ENCODE measurements around the gene ADAMTS4. TPM values are rescaled to one million over a fixed set of nuclear protein-coding genes. Genes with fewer than 3 reads are reported as not detected.
A peak's percentile ranks its signal among the peaks of the same experiment; 100 is the strongest.

ADAMTS4 gene
- total and polyA plus RNA-seq, 8 donors: 0.89 to 20.6 (median 2.3) TPM

DNA sequence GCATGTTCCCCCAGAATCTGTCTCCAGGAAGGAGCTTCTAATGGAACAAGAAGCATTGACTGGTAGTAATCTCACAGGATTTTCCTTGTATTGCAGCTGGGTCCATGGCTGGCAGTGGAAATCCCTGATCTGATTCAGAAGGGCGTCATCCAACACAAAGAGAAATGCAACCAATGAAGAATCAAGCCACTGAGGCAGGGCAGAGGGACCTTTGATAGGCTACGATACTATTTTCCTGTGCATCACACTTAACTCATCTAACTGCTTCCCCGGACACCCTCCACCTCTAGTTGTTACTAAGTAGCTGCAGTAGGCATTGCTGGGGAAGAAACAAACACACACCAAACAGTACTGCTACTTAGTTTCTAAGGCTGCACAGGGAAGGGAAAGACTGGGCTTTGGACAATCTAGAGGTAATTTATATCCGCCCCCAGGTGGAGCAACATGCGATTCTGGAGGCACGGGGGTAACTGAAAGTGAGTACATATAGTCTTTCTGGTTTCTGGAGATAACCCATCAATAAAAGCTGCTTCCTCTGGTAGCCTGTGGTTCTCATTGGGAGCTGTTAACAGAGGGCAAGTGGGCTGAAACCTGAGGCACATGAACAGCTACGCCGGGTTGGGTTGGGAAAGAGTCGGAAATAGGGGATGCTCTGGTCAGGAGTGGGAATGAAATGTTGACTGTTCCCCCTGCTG lies 40.4 kb downstream of the ADAMTS4 start:
- TF ChIP-seq POLR2AphosphoS5 (IDR thresholded peaks at IDR 0.05): no peak
- TF ChIP-seq CTCF (IDR thresholded peaks at IDR 0.05): no peak
- no peak for TF ChIP-seq EP300 (IDR thresholded peaks at IDR 0.05)
- no peak for TF ChIP-seq POLR2A (IDR thresholded peaks at IDR 0.05)
- Histone ChIP-seq H3K4me1 (peaks cover 37 to 62% (median 53%) of the 10 kb centered on the region in 4 donors), H3K27me3 (no peaks in the 10 kb centered on the region), H3K4me3 (peak overlapping the region; percentile 69 to 99 (median 93)), H3K27ac (peak overlapping the region; percentile 87 to 93 (median 90)), H3K9me3 (no peaks in the 10 kb centered on the region), H3K36me3 (peaks cover 9 to 51% (median 44%) of the 10 kb centered on the region in 4 donors)
- 55 to 68% (median 60%) methylated on average over 9 of the region's 9 CpGs for WGBS, 5 donors
- intact Hi-C loops (cut with DNase I; ENCODE audit: low total_unique reads): no loop called here
- DNase-seq: no peak

GRCh38 chr1:161157867-161158266 lies 41.0 kb downstream of the ADAMTS4 start:
- DNase-seq: no peak
- Histone ChIP-seq H3K27ac (no peak overlapping the region), H3K36me3 (peaks cover 9 to 45% (median 38%) of the 10 kb centered on the region in 4 donors), H3K4me3 (no peak overlapping the region), H3K27me3 (no peaks in the 10 kb centered on the region), H3K9me3 (no peaks in the 10 kb centered on the region), H3K4me1 (peaks cover 37 to 65% (median 54%) of the 10 kb centered on the region in 4 donors)
- no peak for TF ChIP-seq POLR2A (IDR thresholded peaks at IDR 0.05)
- no peak for TF ChIP-seq CTCF (IDR thresholded peaks at IDR 0.05)
- no peak for TF ChIP-seq EP300 (IDR thresholded peaks at IDR 0.05)
- TF ChIP-seq POLR2AphosphoS5 (IDR thresholded peaks at IDR 0.05): no peak
- WGBS, 5 donors: 84 to 100% (median 95%) methylated on average over 1 of the region's 1 CpG
- intact Hi-C loops (cut with DNase I; ENCODE audit: low total_unique reads): no loop called here

GRCh38 chr1:161153682-161154337 lies 45.0 kb downstream of the ADAMTS4 start, which contains the start of gene UFC1:
TSS of gene UFC1 (plus strand) at chr1:161153978. CDS start at chr1:161153998, 20 bp downstream.
- H3K4me3 ChIP-seq: peak within 1 kb of the TSS; percentile 72 to 77 (median 74)
- intact Hi-C loops (cut with DNase I; ENCODE audit: low total_unique reads): no loop called here
- H3K9me3 ChIP-seq: no peaks in the 10 kb centered on the region
- H3K27ac ChIP-seq: peak within 1 kb of the TSS; percentile 93 to 99 (median 96)
- H3K27me3 ChIP-seq: no peaks in the 10 kb centered on the region
- WGBS, 5 donors: 0 to 1% (median 0%) methylated on average over 33 of the region's 33 CpGs
- H3K36me3 ChIP-seq: peaks cover 5 to 21% (median 19%) of the 10 kb centered on the region in 4 donors
- peak; percentile 80 to 96 for DNase-seq
- peak in 1 of 7 experiments; percentile 8 for TF ChIP-seq CTCF (IDR thresholded peaks at IDR 0.05)
- no peak for TF ChIP-seq EP300 (IDR thresholded peaks at IDR 0.05)
- TF ChIP-seq POLR2AphosphoS5 (IDR thresholded peaks at IDR 0.05): peak in 2 of 3 donors; percentile 53 to 82
- peaks cover 16 to 34% (median 24%) of the 10 kb centered on the region in 4 donors for H3K4me1 ChIP-seq

- Histone ChIP-seq H3K4me1 (peaks cover 13 to 29% (median 19%) of the 10 kb centered on the region in 4 donors), H3K4me3 (peak overlapping the region; percentile 72 to 77 (median 74)), H3K27me3 (no peaks in the 10 kb centered on the region), H3K27ac (peak overlapping the region in 4 of 5 donors; percentile 93 to 99 (median 97)), H3K36me3 (peaks cover 5 to 16% (median 14%) of the 10 kb centered on the region in 4 donors), H3K9me3 (no peaks in the 10 kb centered on the region)
- DNase-seq: no peak
- intact Hi-C loops (cut with DNase I; ENCODE audit: low total_unique reads): no loop called here
- WGBS, 5 donors: 18 to 22% (median 21%) methylated on average over 9 of the region's 9 CpGs
- TF ChIP-seq POLR2A (IDR thresholded peaks at IDR 0.05) (no peak), CTCF (IDR thresholded peaks at IDR 0.05) (no peak), EP300 (IDR thresholded peaks at IDR 0.05) (no peak), POLR2AphosphoS5 (IDR thresholded peaks at IDR 0.05) (no peak)
Measured at GRCh38 chr1:161153176-161153575, 45.7 kb downstream of the ADAMTS4 start.
